Smooth muscle cell (in vitro differentiated cells): Measurements from ENCODE around the gene STIL. TPM values are rescaled to one million over a fixed set of nuclear protein-coding genes. Genes with fewer than 3 reads are reported as not detected.

Experiments used
- DNase-seq: peaks from one replicate; lab custom pipeline; 2025; ENCODE audit not compliant: unreplicated experiment; lab: John Stamatoyannopoulos, UW
- H2AFZ ChIP-seq: fragments of 200-600 bp; sonication (generic); 2 replicates; pipeline ENCODE4 v1.6.0; 2016; ENCODE audit warnings: antibody characterized with exemption, low read depth, mild to moderate bottlenecking
- H3F3A ChIP-seq: fragments of 200-600 bp; sonication (generic); 2 replicates; pipeline ENCODE4 v1.6.0; 2017; ENCODE audit warnings: antibody characterized with exemption, low read depth
- H3K27ac ChIP-seq: fragments of 200-600 bp; sonication (generic); 2 replicates; pipeline ENCODE4 v1.5.1; 2016; ENCODE audit warnings: low read depth, mild to moderate bottlenecking
- H3K27me3 ChIP-seq: fragments of 200-600 bp; sonication (generic); 2 replicates; pipeline ENCODE4 v1.6.1; 2016; ENCODE audit warnings: low read depth, mild to moderate bottlenecking
- H3K36me3 ChIP-seq: fragments of 200-600 bp; sonication (generic); 2 replicates; pipeline ENCODE4 v1.5.1; 2016; ENCODE audit warnings: low read depth
- H3K4me1 ChIP-seq: fragments of 200-600 bp; sonication (generic); 2 replicates; pipeline ENCODE4 v1.5.1; 2016; ENCODE audit warnings: low read depth
- H3K4me2 ChIP-seq: fragments of 200-600 bp; sonication (generic); 2 replicates; pipeline ENCODE4 v1.6.0; 2016; ENCODE audit warnings: mild to moderate bottlenecking
- H3K4me3 ChIP-seq: fragments of 200-600 bp; sonication (generic); 2 replicates; pipeline ENCODE4 v1.5.1; 2016; ENCODE audit warnings: mild to moderate bottlenecking
- H3K79me2 ChIP-seq: fragments of 200-600 bp; sonication (generic); 2 replicates; pipeline ENCODE4 v1.6.0; 2016; ENCODE audit warnings: low read depth, mild to moderate bottlenecking
- H3K9ac ChIP-seq: fragments of 200-600 bp; sonication (generic); 2 replicates; pipeline ENCODE4 v1.6.0; 2016; ENCODE audit warnings: low read depth
- H3K9me3 ChIP-seq: fragments of 200-600 bp; sonication (generic); replicated peaks from 2 replicates; pipeline ENCODE4 v1.5.1; 2016; ENCODE audit warnings: low read depth
- H4K20me1 ChIP-seq: fragments of 200-600 bp; sonication (generic); 2 replicates; pipeline ENCODE4 v1.6.0; 2016; ENCODE audit warnings: low read depth
- WGBS: methylation state at CpG from one replicate; pipeline ENCODE4 v1.1.7; 2016; ENCODE audit warnings: low lambda C conversion rate; 5-methylcytosine and 5-hydroxymethylcytosine counted together
- polyA plus RNA-seq: library from polyadenylated mRNA; unstranded; fragments of >200 nt; fragmentation: Nextera tagmentation; extraction: Ambion mirVana; gene quantifications from 2 replicates; pipeline ENCODE4 v1.2.1, GENCODE V29; 2016
- total RNA-seq: library from RNA; depleted of rRNA; stranded (reverse); fragments of >200 nt; gene quantifications from 2 replicates; pipeline ENCODE4 v1.2.3, GENCODE V29; 2014
- TF ChIP-seq, protein P1 (sequence below): fragments of 200-600 bp; sonication (generic); IDR thresholded peaks from 2 replicates; pipeline ENCODE4 v1.5.1; 2017; ENCODE audit warnings: borderline replicate concordance, mild to moderate bottlenecking, antibody characterized with exemption; ENCODE audit not compliant: insufficient read depth, poor library complexity, severe bottlenecking

The STIL gene
- total and polyA plus RNA-seq, 2 experiments from 2014 or later, result 4.6 to 6.1 TPM

DNA sequence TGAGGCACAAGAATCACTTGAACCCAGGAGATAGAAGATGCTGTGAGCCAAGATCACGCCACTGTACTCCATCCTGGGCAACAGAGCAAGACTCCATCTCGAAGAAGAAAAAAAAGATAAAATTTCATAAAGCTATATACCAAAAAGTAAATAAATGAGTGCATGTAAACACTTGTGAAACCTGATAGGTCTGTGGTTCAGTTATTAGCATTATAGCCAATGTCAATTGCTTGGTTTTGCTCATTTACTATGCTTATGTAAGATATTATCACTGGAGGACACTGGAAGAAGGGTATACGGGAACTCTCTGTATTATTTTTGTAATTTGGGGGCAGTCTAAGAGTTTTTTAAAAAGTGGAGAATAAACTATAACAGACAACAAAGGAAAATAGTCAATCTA lies 64.2 kb downstream of the STIL start:
- DNase-seq, result no peak
- no peaks in the 10 kb centered on the region for H3K4me1 ChIP-seq
- H3K79me2 ChIP-seq, result no peaks in the 10 kb centered on the region
- no peak overlapping the region for H3K4me2 ChIP-seq
- H3K27ac ChIP-seq, result no peak overlapping the region
- no peaks in the 10 kb centered on the region for H3K9me3 ChIP-seq
- 94% methylated on average over 3 of the region's 3 CpGs for WGBS
- H3K27me3 ChIP-seq, result peaks cover under 1% of the 10 kb centered on the region
- H4K20me1 ChIP-seq, result no peaks in the 10 kb centered on the region
- H3K9ac ChIP-seq, result no peak overlapping the region
- H2AFZ ChIP-seq, result no peak overlapping the region
- H3K36me3 ChIP-seq, result no peaks in the 10 kb centered on the region
- H3F3A ChIP-seq, result no peaks in the 10 kb centered on the region
- H3K4me3 ChIP-seq, result no peak overlapping the region
- TF ChIP-seq, protein P1, sequence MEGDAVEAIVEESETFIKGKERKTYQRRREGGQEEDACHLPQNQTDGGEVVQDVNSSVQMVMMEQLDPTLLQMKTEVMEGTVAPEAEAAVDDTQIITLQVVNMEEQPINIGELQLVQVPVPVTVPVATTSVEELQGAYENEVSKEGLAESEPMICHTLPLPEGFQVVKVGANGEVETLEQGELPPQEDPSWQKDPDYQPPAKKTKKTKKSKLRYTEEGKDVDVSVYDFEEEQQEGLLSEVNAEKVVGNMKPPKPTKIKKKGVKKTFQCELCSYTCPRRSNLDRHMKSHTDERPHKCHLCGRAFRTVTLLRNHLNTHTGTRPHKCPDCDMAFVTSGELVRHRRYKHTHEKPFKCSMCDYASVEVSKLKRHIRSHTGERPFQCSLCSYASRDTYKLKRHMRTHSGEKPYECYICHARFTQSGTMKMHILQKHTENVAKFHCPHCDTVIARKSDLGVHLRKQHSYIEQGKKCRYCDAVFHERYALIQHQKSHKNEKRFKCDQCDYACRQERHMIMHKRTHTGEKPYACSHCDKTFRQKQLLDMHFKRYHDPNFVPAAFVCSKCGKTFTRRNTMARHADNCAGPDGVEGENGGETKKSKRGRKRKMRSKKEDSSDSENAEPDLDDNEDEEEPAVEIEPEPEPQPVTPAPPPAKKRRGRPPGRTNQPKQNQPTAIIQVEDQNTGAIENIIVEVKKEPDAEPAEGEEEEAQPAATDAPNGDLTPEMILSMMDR, result no peak

DNA sequence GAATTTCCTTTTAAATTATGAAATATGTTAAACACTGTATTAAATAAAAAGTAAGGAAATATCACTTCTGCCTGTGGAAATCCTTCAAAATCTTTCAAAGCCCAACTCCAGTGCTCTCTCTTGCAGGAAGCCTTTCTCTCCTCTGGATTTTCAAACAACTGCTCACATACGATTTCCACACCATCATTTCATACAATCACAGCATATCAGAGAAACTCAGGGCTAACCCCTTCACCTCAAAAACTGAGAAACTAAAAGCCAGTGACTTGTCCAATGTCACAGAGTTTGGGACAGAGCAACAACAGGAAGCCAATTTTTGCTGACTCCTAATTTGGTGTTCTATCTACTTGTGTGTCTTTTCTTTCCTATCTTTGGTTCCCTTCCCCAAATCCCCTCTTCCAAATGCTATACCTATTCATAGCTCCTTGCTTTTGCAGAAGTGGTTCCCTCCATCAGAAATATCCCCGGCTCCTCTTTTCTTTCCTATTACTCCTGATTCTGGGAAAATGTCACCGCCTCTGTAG lies 69.5 kb downstream of the STIL start:
- H3K27ac ChIP-seq, result no peak overlapping the region
- no peaks in the 10 kb centered on the region for H3K36me3 ChIP-seq
- no peaks in the 10 kb centered on the region for H3K9me3 ChIP-seq
- no peaks in the 10 kb centered on the region for H3K79me2 ChIP-seq
- no peaks in the 10 kb centered on the region for H3F3A ChIP-seq
- 67% methylated on average over 3 of the region's 3 CpGs for WGBS
- H4K20me1 ChIP-seq, result no peaks in the 10 kb centered on the region
- H3K27me3 ChIP-seq, result peaks cover 25% of the 10 kb centered on the region
- H3K4me3 ChIP-seq, result no peak overlapping the region
- DNase-seq, result no peak
- H2AFZ ChIP-seq, result no peak overlapping the region
- H3K4me1 ChIP-seq, result no peaks in the 10 kb centered on the region
- H3K9ac ChIP-seq, result no peak overlapping the region
- TF ChIP-seq, protein P1, result no peak
- H3K4me2 ChIP-seq, result no peak overlapping the region

DNA sequence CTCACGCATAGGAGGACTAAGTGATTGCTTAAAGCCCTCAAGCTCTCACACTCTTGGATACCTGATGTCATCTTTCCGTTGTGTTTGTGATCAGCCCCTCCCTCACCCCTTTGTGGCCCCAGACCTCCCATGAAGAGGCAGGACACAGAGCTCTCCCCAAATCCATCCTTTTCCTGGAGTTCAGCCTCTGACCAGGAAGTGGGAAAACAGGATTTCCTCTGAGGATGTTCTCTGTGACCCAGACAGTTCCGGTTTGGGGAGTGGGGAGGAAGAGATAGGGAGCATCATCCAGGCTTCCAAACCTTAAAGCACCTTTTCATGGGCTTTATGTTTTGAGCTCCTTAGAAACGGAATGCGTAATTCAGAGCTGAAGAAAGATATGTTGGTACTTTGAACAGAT lies 70.0 kb downstream of the STIL start:
- no peaks in the 10 kb centered on the region for H3K79me2 ChIP-seq
- no peaks in the 10 kb centered on the region for H3K36me3 ChIP-seq
- no peaks in the 10 kb centered on the region for H3K9me3 ChIP-seq
- TF ChIP-seq, protein P1, result no peak
- H3K9ac ChIP-seq, result no peak overlapping the region
- no peak for DNase-seq
- no peak overlapping the region for H2AFZ ChIP-seq
- no peak overlapping the region for H3K4me3 ChIP-seq
- peaks cover 30% of the 10 kb centered on the region for H3K27me3 ChIP-seq
- no peak overlapping the region for H3K27ac ChIP-seq
- no peak overlapping the region for H3K4me2 ChIP-seq
- no peaks in the 10 kb centered on the region for H3K4me1 ChIP-seq
- no peaks in the 10 kb centered on the region for H3F3A ChIP-seq
- H4K20me1 ChIP-seq, result no peaks in the 10 kb centered on the region
- 62% methylated on average over 5 of the region's 5 CpGs for WGBS
